ENCODE measurements around the gene GRAP2. TPM values are rescaled to one million over a fixed set of nuclear protein-coding genes. Genes with fewer than 3 reads are reported as not detected.

Gene GRAP2
- polyA plus RNA-seq, 3 donors: 0.61 to 1.3 (median 1.1) TPM

DNA sequence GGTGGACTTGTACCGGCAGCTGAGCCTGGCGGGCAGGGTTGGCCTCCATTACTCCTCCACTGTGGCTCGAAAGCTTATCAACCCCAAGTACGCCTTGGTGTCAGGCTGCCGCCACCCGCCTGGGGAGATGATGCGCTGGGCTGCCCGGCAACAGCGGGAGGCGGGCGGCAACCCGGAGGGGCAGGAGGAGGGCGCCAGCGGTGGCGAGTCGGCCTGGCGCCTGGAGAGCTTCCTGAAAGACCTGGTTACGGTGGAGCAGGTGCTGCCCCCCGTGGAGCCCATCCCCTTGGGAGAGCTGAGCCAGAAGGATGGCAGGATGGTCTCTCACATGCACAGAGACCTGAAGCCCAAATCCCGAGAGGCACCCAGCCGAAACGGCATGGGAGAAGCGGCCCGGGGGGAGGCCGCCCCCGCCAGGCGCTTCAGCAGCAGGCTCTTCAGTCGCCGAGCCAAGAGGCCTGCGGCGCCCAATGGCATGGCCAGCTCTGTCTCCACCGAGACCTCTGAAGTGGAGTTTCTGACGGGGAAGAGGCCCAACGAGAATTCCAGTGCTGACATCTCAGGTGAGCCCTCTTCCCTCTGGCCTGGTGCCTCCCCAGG lies 120.6 kb downstream of the GRAP2 start:
- no peak for DNase-seq (ENCODE audit: extremely low read depth in 1 of 11, low read depth in 9 of 11, low spot score in 4 of 11)

DNA sequence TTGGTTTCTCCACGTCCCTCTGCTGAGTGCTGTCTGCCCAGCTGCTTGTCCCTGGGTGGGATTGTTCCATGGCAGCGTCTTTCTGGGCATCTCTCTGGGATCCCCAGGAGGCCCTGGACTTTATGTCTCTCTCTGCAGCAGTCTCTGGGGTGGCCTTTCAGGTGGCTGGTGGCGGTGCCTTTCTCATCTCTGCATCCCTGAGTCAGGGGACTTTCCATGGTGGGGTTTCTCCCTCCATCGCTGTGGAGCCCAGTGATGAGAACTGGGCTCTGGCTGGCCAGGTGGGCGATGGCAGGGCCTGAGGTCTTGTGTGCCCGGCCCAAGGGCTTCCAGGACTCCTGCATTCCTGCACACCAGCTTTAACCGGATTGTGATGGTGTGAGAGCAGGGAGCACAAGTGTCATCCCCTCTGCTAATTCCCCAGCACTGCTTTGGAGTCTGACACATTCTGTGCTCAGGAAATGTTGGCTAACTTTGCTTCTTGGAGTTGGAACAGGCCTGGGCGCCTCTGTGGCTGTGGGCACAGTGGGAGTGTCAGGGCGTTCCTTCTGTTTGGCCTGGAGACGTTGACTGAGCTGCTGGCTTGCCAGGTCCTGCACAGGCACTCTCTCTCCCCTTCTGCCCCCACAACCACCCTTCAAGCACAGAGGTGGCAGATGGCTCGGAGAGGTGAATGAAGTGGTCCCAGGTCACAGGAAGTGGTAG lies 121.8 kb downstream of the GRAP2 start:
- no peak for DNase-seq (ENCODE audit: extremely low read depth in 1 of 11, low read depth in 9 of 11, low spot score in 4 of 11)

Other genes with a start within 250 kb of the GRAP2 start
- not detected for gene ENTHD1, start 7.3 kb upstream of the GRAP2 start, polyA plus RNA-seq (ENCODE audit: insufficient read length in 3 of 3)
- gene TMA7B, start 59.3 kb downstream of the GRAP2 start, polyA plus RNA-seq (ENCODE audit: insufficient read length in 3 of 3): under 1 TPM; 0.14 to 0.20 (median 0.15) TPM
- 1 to 10 TPM; 1.4 to 2.7 (median 2.4) TPM for gene FAM83F, start 93.9 kb downstream of the GRAP2 start, polyA plus RNA-seq (ENCODE audit: insufficient read length in 3 of 3)